Skeletal muscle cell (primary cell): Measurements from ENCODE around the gene PODNL1.
A peak's percentile ranks its signal among the peaks of the same experiment; 100 is the strongest.

Experiments
- DNase-seq: peaks from one replicate; pipeline ENCODE4 v3.0.0-alpha.2; 2010; ENCODE audit warnings: low read depth
- H3K4me3 ChIP-seq: 2 replicates; pipeline ENCODE4 v1.5.1; 2011; ENCODE audit warnings: low read depth, mild to moderate bottlenecking, control low read depth, low read length, moderate library complexity

The PODNL1 gene

GRCh38 chr19:13905634-13906520 lies 32.3 kb downstream of the PODNL1 start, which contains the start of the genes BRME1 and CC2D1A:
Gene BRME1, minus strand, starts transcription at chr19:13906117. Its CDS starts 1,225 bp downstream, at chr19:13904892.
Gene CC2D1A, plus strand, starts transcription at chr19:13906201. Its CDS starts 241 bp downstream, at chr19:13906442.
- H3K4me3 ChIP-seq, result peak within 1 kb of the TSS; percentile 80
- DNase-seq, result peak; percentile 25

- H3K4me3 ChIP-seq, result no peak overlapping the region
- no peak for DNase-seq
Measured at GRCh38 chr19:13902993-13903555, 35.1 kb downstream of the PODNL1 start.

- DNase-seq, result no peak
Measured at GRCh38 chr19:13899912-13900584, 38.2 kb downstream of the PODNL1 start.

GRCh38 chr19:13899393-13899792 lies 38.8 kb downstream of the PODNL1 start:
- no peak overlapping the region for H3K4me3 ChIP-seq
- no peak for DNase-seq

More at GRCh38 chr19:13899912-13900584, 38.2 kb downstream of the PODNL1 start:
- H3K4me3 ChIP-seq, result no peak overlapping the region

GRCh38 chr19:13896227-13896626 lies 42.0 kb downstream of the PODNL1 start:
- no peak for DNase-seq
- H3K4me3 ChIP-seq, result no peak overlapping the region

- no peak overlapping the region for H3K4me3 ChIP-seq
- no peak for DNase-seq
Measured at GRCh38 chr19:13894552-13894951, 43.7 kb downstream of the PODNL1 start.

- DNase-seq, result no peak
- no peak overlapping the region for H3K4me3 ChIP-seq
Measured at GRCh38 chr19:13892870-13893269, 45.3 kb downstream of the PODNL1 start.

GRCh38 chr19:13890136-13890535 lies 48.1 kb downstream of the PODNL1 start:
- no peak overlapping the region for H3K4me3 ChIP-seq
- DNase-seq, result no peak

- H3K4me3 ChIP-seq, result no peak overlapping the region
- DNase-seq, result no peak
Measured at GRCh38 chr19:13888281-13888680, 49.9 kb downstream of the PODNL1 start.

- no peak for DNase-seq
- no peak overlapping the region for H3K4me3 ChIP-seq
Measured at GRCh38 chr19:13887517-13887916, 50.7 kb downstream of the PODNL1 start.

- no peak overlapping the region for H3K4me3 ChIP-seq
- no peak for DNase-seq
Measured at GRCh38 chr19:13887018-13887436, 51.2 kb downstream of the PODNL1 start.

- DNase-seq, result no peak
- no peak overlapping the region for H3K4me3 ChIP-seq
Measured at GRCh38 chr19:13885826-13886365, 52.3 kb downstream of the PODNL1 start.

- H3K4me3 ChIP-seq, result no peak overlapping the region
- DNase-seq, result no peak
Measured at GRCh38 chr19:13884726-13885591, 53.3 kb downstream of the PODNL1 start.

- DNase-seq, result no peak
- H3K4me3 ChIP-seq, result no peak overlapping the region
Measured at GRCh38 chr19:13883516-13884064, 54.6 kb downstream of the PODNL1 start.

GRCh38 chr19:13882836-13883235 lies 55.4 kb downstream of the PODNL1 start:
- no peak overlapping the region for H3K4me3 ChIP-seq
- DNase-seq, result no peak

GRCh38 chr19:13882419-13882795 lies 55.8 kb downstream of the PODNL1 start:
- H3K4me3 ChIP-seq, result no peak overlapping the region

GRCh38 chr19:13881692-13882418 lies 56.4 kb downstream of the PODNL1 start:
- no peak for DNase-seq
- H3K4me3 ChIP-seq, result no peak overlapping the region

More at GRCh38 chr19:13882419-13882795, 55.8 kb downstream of the PODNL1 start:
- no peak for DNase-seq

- peak; percentile 22 for DNase-seq
- no peak overlapping the region for H3K4me3 ChIP-seq
Measured at GRCh38 chr19:13881251-13881691, 56.9 kb downstream of the PODNL1 start.
